ENCODE results near the gene WWOX.

- TF ChIP-seq CTCF (IDR thresholded peaks at IDR 0.05) (no peak), POLR2A (IDR thresholded peaks at IDR 0.05) (no peak)
Measured at GRCh38 chr16:78102122-78102660, 2.7 kb downstream of the WWOX start.
